Bronchial epithelial cell (primary cell): ENCODE data around the gene CD19. TPM values are rescaled to one million over a fixed set of nuclear protein-coding genes. Genes with fewer than 3 reads are reported as not detected.

Source experiments
- DNase-seq: peaks from one replicate; pipeline ENCODE4 v3.0.0-alpha.2; 2010; ENCODE audit warnings: low read depth
- FAIRE-seq: peaks from 2 replicates; lab custom pipeline; 2011; peaks lifted over from hg19 to GRCh38; lab: Jason Lieb, UNC
- H3K27me3 ChIP-seq: 2 replicates; pipeline ENCODE4 v1.5.1; 2011; ENCODE audit warnings: low read length; ENCODE audit not compliant: control insufficient read depth, insufficient read depth
- H3K36me3 ChIP-seq: 2 replicates; pipeline ENCODE4 v1.5.1; 2011; ENCODE audit warnings: low read length; ENCODE audit not compliant: control insufficient read depth, insufficient read depth
- H3K4me3 ChIP-seq: 2 replicates; pipeline ENCODE4 v1.5.1; 2011; ENCODE audit warnings: mild to moderate bottlenecking, low read depth, low read length, control low read depth
- CTCF ChIP-seq: IDR thresholded peaks from 2 replicates; pipeline ENCODE4 v1.5.1; 2011; ENCODE audit warnings: mild to moderate bottlenecking, moderate library complexity, low read length, control low read depth, inconsistent platforms; ENCODE audit not compliant: insufficient read depth, severe bottlenecking
- total RNA-seq: library from RNA; depleted of rRNA; stranded (reverse); fragments of >200 nt; gene quantifications from 2 replicates; pipeline ENCODE4 v1.2.1, GENCODE V29; 2014

Gene CD19
- total RNA-seq, 1 donor from 2014 or later: not detected

GRCh38 chr16:28918698-28919097 is 13.1 kb upstream of the CD19 start:
- Histone ChIP-seq H3K4me3 (no peak overlapping the region), H3K27me3 (no peaks in the 10 kb centered on the region), H3K36me3 (peaks cover 13% of the 10 kb centered on the region)
- TF ChIP-seq CTCF: no peak
- no peak for DNase-seq
- no peak for FAIRE-seq

GRCh38 chr16:28923231-28923587 is 8.6 kb upstream of the CD19 start:
- Histone ChIP-seq H3K27me3 (no peaks in the 10 kb centered on the region), H3K4me3 (no peak overlapping the region), H3K36me3 (peaks cover 4% of the 10 kb centered on the region)
- no peak for FAIRE-seq
- no peak for TF ChIP-seq CTCF
- DNase-seq: no peak

GRCh38 chr16:28923652-28924398 is 7.9 kb upstream of the CD19 start:
- peaks cover 4% of the 10 kb centered on the region for H3K36me3 ChIP-seq
- TF ChIP-seq CTCF: no peak
- no peaks in the 10 kb centered on the region for H3K27me3 ChIP-seq
- peak overlapping the region; percentile 91 for H3K4me3 ChIP-seq
- FAIRE-seq (no peak), DNase-seq (no peak)

- Histone ChIP-seq H3K4me3 (peak overlapping the region; percentile 91), H3K36me3 (peaks cover 2% of the 10 kb centered on the region), H3K27me3 (no peaks in the 10 kb centered on the region)
- FAIRE-seq (no peak), DNase-seq (no peak)
- peak; percentile 52 for TF ChIP-seq CTCF
These were observed 7.4 kb upstream of the CD19 start for GRCh38 chr16:28924399-28924761.

GRCh38 chr16:28924762-28925385 is 6.9 kb upstream of the CD19 start, which contains the start of gene RABEP2:
TSS of gene RABEP2 (minus strand) at chr16:28925238. CDS start at chr16:28925163, 75 bp downstream.
- TF ChIP-seq CTCF: no peak
- peak; percentile 89 for DNase-seq
- no peaks in the 10 kb centered on the region for H3K36me3 ChIP-seq
- FAIRE-seq: no peak
- H3K4me3 ChIP-seq: peak within 1 kb of the TSS; percentile 91
- H3K27me3 ChIP-seq: no peaks in the 10 kb centered on the region
